ENCODE measurements around the gene B4GALT2. TPM values are rescaled to one million over a fixed set of nuclear protein-coding genes. Genes with fewer than 3 reads are reported as not detected.

The B4GALT2 gene
- polyA plus RNA-seq, 1 of the 3 experiments (the other 2 are of a cell fraction) = 48.0 TPM

GRCh38 chr1:44033756-44034155, 54.7 kb downstream of the B4GALT2 start (continued):
- TF ChIP-seq REST (IDR thresholded peaks at IDR 0.05; ENCODE audit: low read depth, low read length) (no peak), USF2 (IDR thresholded peaks at IDR 0.05; ENCODE audit: borderline replicate concordance, low read depth, low read length) (no peak), CTCF (IDR thresholded peaks at IDR 0.05) (no peak), TCF12 (IDR thresholded peaks at IDR 0.05) (no peak)

GRCh38 chr1:44034423-44034822, 55.4 kb downstream of the B4GALT2 start:
- ChIA-PET POLR2A (no interaction called here), CTCF (interaction anchor here (1.3 to 25.6 kb wide), 7 partner anchors 12 to 271 kb away, joined by 3 to 598 read pairs (median 24); partner anchors contain the start of genes ATP6V0B and CCDC24)
- TF ChIP-seq USF2 (IDR thresholded peaks at IDR 0.05; ENCODE audit: borderline replicate concordance, low read depth, low read length) (no peak), ZBTB33 (IDR thresholded peaks at IDR 0.05; ENCODE audit: borderline replicate concordance, low read depth) (no peak), TEAD4 (IDR thresholded peaks at IDR 0.05; ENCODE audit: borderline replicate concordance, insufficient read depth) (no peak), RCOR1 (IDR thresholded peaks at IDR 0.05; ENCODE audit: low read length) (no peak), RFX5 (IDR thresholded peaks at IDR 0.05; ENCODE audit: low read length) (no peak), GATA2 (CRISPR knock-in tag; IDR thresholded peaks at IDR 0.05) (no peak), PBX3 (IDR thresholded peaks at IDR 0.05) (no peak), EP300 (IDR thresholded peaks at IDR 0.05; ENCODE audit: borderline replicate concordance in 1 of 2, low read depth in 1 of 2, low read length in 1 of 2) (no peak), IRF3 (IDR thresholded peaks at IDR 0.05; ENCODE audit: low read depth, low read length) (no peak), FOXJ3 (CRISPR knock-in tag; IDR thresholded peaks at IDR 0.05) (no peak), RXRA (IDR thresholded peaks at IDR 0.05; ENCODE audit: borderline replicate concordance, low read depth) (no peak), ELF1 (IDR thresholded peaks at IDR 0.05) (no peak), NFIC (IDR thresholded peaks at IDR 0.05; ENCODE audit: borderline replicate concordance) (no peak), GABPA (IDR thresholded peaks at IDR 0.05; ENCODE audit: low read depth) (no peak), USF1 (IDR thresholded peaks at IDR 0.05; ENCODE audit: borderline replicate concordance, low read depth) (no peak)
- H3K27ac ChIP-seq (ENCODE audit: low read depth in 2 of 2, low read length in 1 of 2) = no peak overlapping the region
- H2AFZ ChIP-seq (ENCODE audit: low read depth) = no peak overlapping the region
- H3K36me3 ChIP-seq (replicated peaks in 1 of 2; ENCODE audit: control insufficient read depth in 1 of 2, insufficient read depth in 2 of 2, low read length in 1 of 2) = no peaks in the 10 kb centered on the region
- peaks cover 18 to 44% of the 10 kb centered on the region in 2 experiments; a peak in 3 of 4 replicates for H3K4me1 ChIP-seq (ENCODE audit: control insufficient read depth in 1 of 2, insufficient read depth in 2 of 2, low read depth in 1 of 2, low read length in 1 of 2)
- no peaks in the 10 kb centered on the region for H4K20me1 ChIP-seq (ENCODE audit: insufficient read depth)
- peaks cover 16% of the 10 kb centered on the region for H3F3A ChIP-seq (replicated peaks; ENCODE audit: insufficient read depth)
- no peak for DNase-seq
- no peak overlapping the region for H3K4me2 ChIP-seq
- no peaks in the 10 kb centered on the region for H3K27me3 ChIP-seq (ENCODE audit: insufficient read depth)
- H3K9ac ChIP-seq = no peak overlapping the region
- H3K79me2 ChIP-seq (ENCODE audit: insufficient read depth) = no peaks in the 10 kb centered on the region
- no peaks in the 10 kb centered on the region for H3K9me3 ChIP-seq
- H3K4me3 ChIP-seq (ENCODE audit: low read depth in 2 of 2, low read length in 1 of 2) = no peak overlapping the region
- 100% methylated on average over 2 of the region's 4 CpGs for WGBS (ENCODE audit: low lambda C conversion rate)
- H3K9me2 ChIP-seq = no peaks in the 10 kb centered on the region
